GM12878 (cell line): ENCODE measurements around the gene IFNG-AS1. TPM values are rescaled to one million over a fixed set of nuclear protein-coding genes. Genes with fewer than 3 reads are reported as not detected.

Source experiments
- ATAC-seq: fragments of 200-7000 bp; cut with Tn5 transposase; 3 replicates; pipeline ENCODE4 v1.9.1; 2020; ENCODE audit warnings: mild to moderate bottlenecking, moderate library complexity
- BruUV-seq: library from RNA; stranded (reverse); fragments of 400-500 nt; replicated peaks from 2 replicates; lab custom pipeline; 2021; lab: Mats Ljungman, UMichigan
- CTCF ChIA-PET: fragments of 300-600 bp; sonication (Branson Sonifier 250); formaldehyde crosslinking; extraction: SDS; loops from one replicate; lab custom pipeline; 2021; ENCODE audit warnings: inconsistent platforms; lab: Yijun Ruan, JAX
- POLR2A ChIA-PET: fragments of 350-600 bp; formaldehyde crosslinking; extraction: SDS; loops from one replicate; lab custom pipeline; 2021; ENCODE audit warnings: inconsistent platforms; lab: Charles Lee
- RAD21 ChIA-PET: fragments of 300-600 bp; sonication (Branson Sonifier 250); formaldehyde crosslinking; loops from one replicate; lab custom pipeline; 2023; ENCODE audit warnings: antibody characterized with exemption; ENCODE audit not compliant: unreplicated experiment; lab: Charles Lee
- SMC1A ChIA-PET: fragments of 300-600 bp; sonication (Branson Sonifier 250); formaldehyde crosslinking; loops from one replicate; lab custom pipeline; 2023; ENCODE audit not compliant: unreplicated experiment, uncharacterized antibody; lab: Charles Lee
- DNase-seq: peaks from one replicate; pipeline ENCODE4 v3.0.0-alpha.2; 2011; ENCODE audit warnings: low read depth, low spot score
- FAIRE-seq: peaks from 3 replicates; lab custom pipeline; 2011; peaks lifted over from hg19 to GRCh38; lab: Jason Lieb, UNC
- H2AFZ ChIP-seq: 2 replicates; pipeline ENCODE4 v1.6.0; 2011; ENCODE audit warnings: low read depth, low read length, control low read depth; ENCODE audit not compliant: control insufficient read depth
- H3K27ac ChIP-seq: 2 replicates; pipeline ENCODE4 v1.5.1; 2011; ENCODE audit warnings: control low read depth; ENCODE audit not compliant: control insufficient read depth, insufficient read depth
- H3K27me3 ChIP-seq, 2 experiments: replicated peaks in 1 of 2; 2 replicates each; pipeline versions ENCODE4 v1.6.0 to v1.6.1; 2011; ENCODE audit warnings: low read length in 1 of 2; ENCODE audit not compliant: control insufficient read depth in 2 of 2, insufficient read depth in 2 of 2
- H3K36me3 ChIP-seq, 2 experiments: 2 replicates each; pipeline ENCODE4 v1.5.1; 2011; ENCODE audit warnings: low read length in 1 of 2; ENCODE audit not compliant: control insufficient read depth in 2 of 2, insufficient read depth in 2 of 2
- H3K4me1 ChIP-seq: 2 replicates; pipeline ENCODE4 v1.6.1; 2011; ENCODE audit warnings: mild to moderate bottlenecking, low read length, moderate library complexity, mixed read lengths; ENCODE audit not compliant: control insufficient read depth, insufficient read depth
- H3K4me2 ChIP-seq: 2 replicates; pipeline ENCODE4 v1.6.0; 2011; ENCODE audit warnings: control low read depth; ENCODE audit not compliant: control insufficient read depth, insufficient read depth
- H3K4me3 ChIP-seq: fragments of 200-600 bp; sonication (generic); 2 replicates; pipeline ENCODE4 v1.5.1; 2016
- H3K79me2 ChIP-seq: 2 replicates; pipeline ENCODE4 v1.6.0; 2011; ENCODE audit warnings: low read length; ENCODE audit not compliant: control insufficient read depth, insufficient read depth
- H3K9ac ChIP-seq: 2 replicates; pipeline ENCODE4 v1.8.0; 2011; ENCODE audit warnings: low read length, control low read depth, mixed read lengths; ENCODE audit not compliant: control insufficient read depth, insufficient read depth
- H3K9me3 ChIP-seq: replicated peaks from 3 replicates; pipeline ENCODE4 v1.5.1; 2011; ENCODE audit warnings: mild to moderate bottlenecking, low read length; ENCODE audit not compliant: control insufficient read depth, insufficient read depth
- H4K20me1 ChIP-seq: 2 replicates; pipeline ENCODE4 v1.6.0; 2011; ENCODE audit not compliant: control insufficient read depth, insufficient read depth
- ATF7 ChIP-seq: fragments of 450-650 bp; IDR thresholded peaks from 2 replicates; pipeline ENCODE4 v1.6.1; 2016; ENCODE audit warnings: low read depth, mild to moderate bottlenecking
- BMI1 ChIP-seq: fragments of 450-650 bp; IDR thresholded peaks from 2 replicates; pipeline ENCODE4 v1.6.1; 2016; ENCODE audit warnings: mild to moderate bottlenecking, moderate library complexity, borderline replicate concordance
- BRCA1 ChIP-seq: IDR thresholded peaks from 2 replicates; pipeline ENCODE4 v1.6.1; 2011; ENCODE audit warnings: low read depth, low read length, improper control_type of control experiment
- CBX5 ChIP-seq: sonication (generic); IDR thresholded peaks from 2 replicates; pipeline ENCODE4 v1.6.1; 2016; ENCODE audit warnings: low read depth, moderate library complexity, mild to moderate bottlenecking, inconsistent platforms
- ESRRA ChIP-seq: IDR thresholded peaks from 2 replicates; pipeline ENCODE4 v1.6.1; 2012; ENCODE audit warnings: mild to moderate bottlenecking, low read length, improper control_type of control experiment
- FOXM1 ChIP-seq: IDR thresholded peaks from 2 replicates; pipeline ENCODE4 v1.6.1; 2012; ENCODE audit warnings: low read depth, mild to moderate bottlenecking, inconsistent platforms, low read length, moderate library complexity
- HCFC1 ChIP-seq: fragments of 150-350 bp; IDR thresholded peaks from 2 replicates; pipeline ENCODE4 v1.6.1; 2014; ENCODE audit warnings: low read length
- HDGF ChIP-seq: fragments of 450-650 bp; IDR thresholded peaks from 2 replicates; pipeline ENCODE4 v1.6.1; 2016; ENCODE audit warnings: antibody characterized with exemption
- IKZF1 ChIP-seq: fragments of 450-650 bp; conservative IDR thresholded peaks from 2 replicates; pipeline ENCODE4 v1.6.1; 2017; ENCODE audit warnings: antibody characterized with exemption, mild to moderate bottlenecking
- NFIC ChIP-seq: IDR thresholded peaks from 2 replicates; pipeline ENCODE4 v1.6.1; 2012; ENCODE audit warnings: low read depth, mild to moderate bottlenecking, inconsistent platforms, low read length, moderate library complexity
- NR2F1 ChIP-seq: fragments of 450-650 bp; conservative IDR thresholded peaks from 2 replicates; pipeline ENCODE4 v1.6.1; 2017; ENCODE audit warnings: mild to moderate bottlenecking
- REST ChIP-seq: IDR thresholded peaks from 2 replicates; pipeline ENCODE4 v1.6.1; 2012; ENCODE audit warnings: mild to moderate bottlenecking, low read depth, low read length
- SIN3A ChIP-seq: IDR thresholded peaks from 2 replicates; pipeline ENCODE4 v1.6.1; 2012; ENCODE audit warnings: low read depth, low read length, improper control_type of control experiment
- SKIL ChIP-seq: fragments of 450-650 bp; IDR thresholded peaks from 2 replicates; pipeline ENCODE4 v1.6.1; 2017; ENCODE audit warnings: mild to moderate bottlenecking, low read depth, inconsistent platforms; ENCODE audit not compliant: poor library complexity, severe bottlenecking
- SPI1 ChIP-seq: IDR thresholded peaks from 2 replicates; pipeline ENCODE4 v1.6.1; 2011; ENCODE audit warnings: low read depth, mild to moderate bottlenecking, low read length, moderate library complexity, borderline replicate concordance; ENCODE audit not compliant: insufficient read depth
- WGBS: methylation state at CpG from one replicate; pipeline ENCODE4 v1.1.6; 2016; ENCODE audit warnings: low lambda C conversion rate; ENCODE audit not compliant: insufficient replicate concordance, insufficient coverage; ENCODE audit errors: missing lambda C conversion rate; 5-methylcytosine and 5-hydroxymethylcytosine counted together
- in situ Hi-C: fragments of 300-500 bp; cut with MboI; formaldehyde crosslinking; loops from 9 replicates; pipeline ENCODE4 v1.14.3; 2018; ENCODE audit warnings: mixed read lengths
- intact Hi-C: fragments of 100-400 bp; cut with micrococcal nuclease; formaldehyde crosslinking; loops from one replicate; pipeline ENCODE4 v1.14.2; 2022; ENCODE audit not compliant: unreplicated experiment
- polyA plus RNA-seq, 11 experiments: library from polyadenylated mRNA; depleted of rRNA in 4 of 11; unstranded in 6 of 11; stranded (reverse) in 5 of 11; fragments of >200 nt; fragmentation: Nextera tagmentation in 4 of 11; fragmentation: Illumina TruSeq in 1 of 11; extraction: Ambion mirVana in 4 of 11; extraction: Trizol in 1 of 11; gene quantifications; 1 replicate in 1 of 11; 2 replicates in 10 of 11; pipeline versions ENCODE4 v1.2.1 to v1.2.3, GENCODE V29; 2011 to 2016; ENCODE audit warnings: inconsistent platforms in 2 of 11, missing spikeins in 2 of 11, low read depth in 1 of 11
- total RNA-seq, 4 experiments: library from RNA; depleted of rRNA in 3 of 4; stranded (reverse); fragments of >200 nt in 3 of 4; fragmentation: Illumina TruSeq in 1 of 4; extraction: Trizol in 1 of 4; gene quantifications; 2 replicates each; pipeline versions ENCODE4 v1.2.1 to v1.2.3, GENCODE V29; 2013 to 2021
- TF ChIP-seq, protein P1 (sequence below): fragments of 450-650 bp; IDR thresholded peaks from 2 replicates; pipeline ENCODE4 v1.6.1; 2016; ENCODE audit warnings: mild to moderate bottlenecking, moderate library complexity, borderline replicate concordance

IFNG-AS1 gene
- total and polyA plus RNA-seq, 10 of the 15 experiments (the other 5 are each of a cell fraction or from before 2014, with no cell fraction given), result 0.40 to 1.9 (median 1.3) TPM

DNA sequence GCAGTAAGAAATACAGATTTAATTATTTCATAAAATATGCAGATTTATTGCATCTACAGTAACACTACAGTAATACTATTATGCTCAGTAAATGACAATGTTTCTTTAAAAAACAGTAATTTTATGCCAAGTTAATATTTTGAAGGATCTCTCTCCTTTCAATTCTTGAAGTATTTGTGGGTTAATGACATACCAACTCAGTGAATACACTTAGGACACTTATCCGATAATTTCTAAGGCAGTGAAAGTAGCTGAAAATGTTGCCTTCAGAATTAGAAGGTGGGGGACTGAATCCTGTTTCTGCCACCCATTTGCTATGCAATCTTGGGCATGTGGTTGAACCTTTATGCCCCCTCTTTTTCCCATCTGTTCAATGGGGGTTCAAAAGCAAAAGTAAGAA lies 24.8 kb upstream of the IFNG-AS1 start:
- Histone ChIP-seq H3K27ac (no peak overlapping the region), H3K4me1 (peaks cover 8% of the 10 kb centered on the region; the same call in 1 of the 2 replicates), H4K20me1 (no peaks in the 10 kb centered on the region), H3K4me2 (no peak overlapping the region), H3K27me3 (peaks cover 0 to 2% of the 10 kb centered on the region in 2 experiments; a peak in 2 of 4 replicates), H2AFZ (no peak overlapping the region), H3K4me3 (no peak overlapping the region), H3K9ac (no peak overlapping the region), H3K79me2 (no peaks in the 10 kb centered on the region), H3K9me3 (no peaks in the 10 kb centered on the region; the same call in 2 of the 3 replicates), H3K36me3 (no peaks in the 10 kb centered on the region)
- SMC1A ChIA-PET, result interaction anchor here (1.1 to 2.6 kb wide), 2 partner anchors 11 to 27 kb away, joined by 4 to 9 read pairs; no protein-coding TSS in a partner anchor
- POLR2A ChIA-PET, result no interaction called here
- CTCF ChIA-PET, result interaction anchor here (0.7 to 1.8 kb wide), 2 partner anchors 21 to 38 kb away, joined by 3 to 4 read pairs; no protein-coding TSS in a partner anchor
- in situ Hi-C loops (no loop called here), intact Hi-C loops (no loop called here)
- no peak for DNase-seq
- no peak for FAIRE-seq
- no peak for ATAC-seq
- RAD21 ChIA-PET, result interaction anchor here (1.3 kb wide), 1 partner anchor 43 kb away, joined by 4 read pairs; no protein-coding TSS in a partner anchor
- BruUV-seq, result no TSS peak
- WGBS, result 100% methylated on average over 1 of the region's 1 CpG
- no peak for TF ChIP-seq BMI1
- TF ChIP-seq SPI1, result no peak
- no peak for TF ChIP-seq CBX5
- TF ChIP-seq, protein P1, sequence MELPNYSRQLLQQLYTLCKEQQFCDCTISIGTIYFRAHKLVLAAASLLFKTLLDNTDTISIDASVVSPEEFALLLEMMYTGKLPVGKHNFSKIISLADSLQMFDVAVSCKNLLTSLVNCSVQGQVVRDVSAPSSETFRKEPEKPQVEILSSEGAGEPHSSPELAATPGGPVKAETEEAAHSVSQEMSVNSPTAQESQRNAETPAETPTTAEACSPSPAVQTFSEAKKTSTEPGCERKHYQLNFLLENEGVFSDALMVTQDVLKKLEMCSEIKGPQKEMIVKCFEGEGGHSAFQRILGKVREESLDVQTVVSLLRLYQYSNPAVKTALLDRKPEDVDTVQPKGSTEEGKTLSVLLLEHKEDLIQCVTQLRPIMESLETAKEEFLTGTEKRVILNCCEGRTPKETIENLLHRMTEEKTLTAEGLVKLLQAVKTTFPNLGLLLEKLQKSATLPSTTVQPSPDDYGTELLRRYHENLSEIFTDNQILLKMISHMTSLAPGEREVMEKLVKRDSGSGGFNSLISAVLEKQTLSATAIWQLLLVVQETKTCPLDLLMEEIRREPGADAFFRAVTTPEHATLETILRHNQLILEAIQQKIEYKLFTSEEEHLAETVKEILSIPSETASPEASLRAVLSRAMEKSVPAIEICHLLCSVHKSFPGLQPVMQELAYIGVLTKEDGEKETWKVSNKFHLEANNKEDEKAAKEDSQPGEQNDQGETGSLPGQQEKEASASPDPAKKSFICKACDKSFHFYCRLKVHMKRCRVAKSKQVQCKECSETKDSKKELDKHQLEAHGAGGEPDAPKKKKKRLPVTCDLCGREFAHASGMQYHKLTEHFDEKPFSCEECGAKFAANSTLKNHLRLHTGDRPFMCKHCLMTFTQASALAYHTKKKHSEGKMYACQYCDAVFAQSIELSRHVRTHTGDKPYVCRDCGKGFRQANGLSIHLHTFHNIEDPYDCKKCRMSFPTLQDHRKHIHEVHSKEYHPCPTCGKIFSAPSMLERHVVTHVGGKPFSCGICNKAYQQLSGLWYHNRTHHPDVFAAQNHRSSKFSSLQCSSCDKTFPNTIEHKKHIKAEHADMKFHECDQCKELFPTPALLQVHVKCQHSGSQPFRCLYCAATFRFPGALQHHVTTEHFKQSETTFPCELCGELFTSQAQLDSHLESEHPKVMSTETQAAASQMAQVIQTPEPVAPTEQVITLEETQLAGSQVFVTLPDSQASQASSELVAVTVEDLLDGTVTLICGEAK, result no peak
- TF ChIP-seq ESRRA, result no peak
- TF ChIP-seq BRCA1, result no peak
- no peak for TF ChIP-seq REST
- no peak for TF ChIP-seq FOXM1
- no peak for TF ChIP-seq ATF7
- no peak for TF ChIP-seq HCFC1
- no peak for TF ChIP-seq NR2F1
- no peak for TF ChIP-seq NFIC
- no peak for TF ChIP-seq IKZF1
- no peak for TF ChIP-seq HDGF
- no peak for TF ChIP-seq SIN3A
- TF ChIP-seq SKIL, result no peak
